Thoracic aorta (tissue), 2 donors: Measurements from ENCODE around the gene NRP1. TPM values are rescaled to one million over a fixed set of nuclear protein-coding genes. Genes with fewer than 3 reads are reported as not detected.
"Not testable (repeated sequence)": the region's sequence is repeated elsewhere in the genome, so short reads cannot be mapped to it uniquely, and the experiment has no call there.

Experiments
- ATAC-seq: fragments of 150-250 bp; one replicate; pipeline ENCODE4 v1.8.0; 2017; ENCODE audit warnings: low read depth; ENCODE audit not compliant: insufficient number of reproducible peaks, low FRiP score
- DNase-seq: peaks from one replicate; pipeline ENCODE4 v3.0.0-alpha.2; 2020; ENCODE audit warnings: low spot score
- H3K27ac ChIP-seq, 2 donors: fragments of 200-600 bp; sonication (generic); 1 replicate in 1 of 2; 2 replicates in 1 of 2; pipeline ENCODE4 v1.5.1; 2016; ENCODE audit warnings: mild to moderate bottlenecking in 2 of 2, moderate library complexity in 2 of 2
- H3K27me3 ChIP-seq: fragments of 200-600 bp; sonication (generic); replicated peaks from 2 replicates; pipeline ENCODE4 v1.6.0; 2016; ENCODE audit warnings: mild to moderate bottlenecking; ENCODE audit not compliant: insufficient read depth
- H3K36me3 ChIP-seq: fragments of 200-600 bp; sonication (generic); one replicate; pipeline ENCODE4 v1.5.1; 2016
- H3K4me1 ChIP-seq, 2 donors: fragments of 200-600 bp; sonication (generic); 1 replicate in 1 of 2; 2 replicates in 1 of 2; pipeline versions ENCODE4 v1.5.1 to v1.6.0; 2016; ENCODE audit warnings: low read depth in 2 of 2, mild to moderate bottlenecking in 1 of 2; ENCODE audit not compliant: control insufficient read depth in 1 of 2
- H3K4me3 ChIP-seq: fragments of 200-600 bp; sonication (generic); 2 replicates; pipeline ENCODE4 v1.5.1; 2016; ENCODE audit warnings: mild to moderate bottlenecking
- H3K9me3 ChIP-seq: fragments of 200-600 bp; sonication (generic); 2 replicates; pipeline ENCODE4 v1.5.1; 2016
- total RNA-seq, 2 donors: library from RNA; depleted of rRNA; stranded (reverse); fragments of >200 nt; gene quantifications; one replicate each; pipeline versions ENCODE4 v1.1.0 to v1.2.3, GENCODE V29; 2016
- TF ChIP-seq, protein P1 (sequence below): fragments of 200-600 bp; sonication (generic); IDR thresholded peaks from one replicate; pipeline ENCODE4 v1.5.1; 2019; ENCODE audit warnings: antibody characterized with exemption

The NRP1 gene
- total RNA-seq, 2 donors from 2014 or later = 66.9 to 117 TPM

DNA sequence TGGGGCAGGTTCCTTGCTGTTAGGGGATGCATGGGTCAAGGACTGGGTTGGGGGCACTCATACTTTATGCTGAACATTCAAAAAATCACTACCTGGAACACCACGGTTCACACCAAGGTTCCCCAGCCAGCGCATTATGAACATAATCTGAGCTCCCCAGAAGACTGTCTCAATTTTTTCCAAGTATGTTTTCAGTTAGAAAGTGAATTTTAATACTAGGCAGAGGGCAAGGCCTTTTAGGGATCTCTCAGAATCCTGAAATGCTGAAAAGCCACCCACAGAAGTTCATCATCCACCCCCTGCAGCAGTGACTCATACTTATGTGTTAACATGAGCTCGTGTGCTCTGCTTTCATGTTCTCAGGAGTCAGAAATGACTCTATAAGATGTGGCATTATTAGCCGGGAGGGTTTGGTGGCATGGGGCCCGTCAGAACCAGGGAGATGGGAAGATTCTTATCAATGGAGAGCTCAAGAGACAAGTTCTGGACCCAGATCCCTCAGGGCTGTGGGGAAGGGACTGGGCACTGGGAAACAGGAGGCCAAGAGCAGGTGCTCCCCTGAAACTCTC, 191.2 kb downstream of the NRP1 start:
- H3K4me3 ChIP-seq = no peak overlapping the region
- no peaks in the 10 kb centered on the region for H3K4me1 ChIP-seq
- ATAC-seq (no peak), DNase-seq (no peak)
- TF ChIP-seq, protein P1, sequence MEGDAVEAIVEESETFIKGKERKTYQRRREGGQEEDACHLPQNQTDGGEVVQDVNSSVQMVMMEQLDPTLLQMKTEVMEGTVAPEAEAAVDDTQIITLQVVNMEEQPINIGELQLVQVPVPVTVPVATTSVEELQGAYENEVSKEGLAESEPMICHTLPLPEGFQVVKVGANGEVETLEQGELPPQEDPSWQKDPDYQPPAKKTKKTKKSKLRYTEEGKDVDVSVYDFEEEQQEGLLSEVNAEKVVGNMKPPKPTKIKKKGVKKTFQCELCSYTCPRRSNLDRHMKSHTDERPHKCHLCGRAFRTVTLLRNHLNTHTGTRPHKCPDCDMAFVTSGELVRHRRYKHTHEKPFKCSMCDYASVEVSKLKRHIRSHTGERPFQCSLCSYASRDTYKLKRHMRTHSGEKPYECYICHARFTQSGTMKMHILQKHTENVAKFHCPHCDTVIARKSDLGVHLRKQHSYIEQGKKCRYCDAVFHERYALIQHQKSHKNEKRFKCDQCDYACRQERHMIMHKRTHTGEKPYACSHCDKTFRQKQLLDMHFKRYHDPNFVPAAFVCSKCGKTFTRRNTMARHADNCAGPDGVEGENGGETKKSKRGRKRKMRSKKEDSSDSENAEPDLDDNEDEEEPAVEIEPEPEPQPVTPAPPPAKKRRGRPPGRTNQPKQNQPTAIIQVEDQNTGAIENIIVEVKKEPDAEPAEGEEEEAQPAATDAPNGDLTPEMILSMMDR = no peak
- H3K27ac ChIP-seq = no peak overlapping the region
- H3K36me3 ChIP-seq = no peaks in the 10 kb centered on the region
- H3K9me3 ChIP-seq = no peaks in the 10 kb centered on the region
- H3K27me3 ChIP-seq = no peaks in the 10 kb centered on the region

DNA sequence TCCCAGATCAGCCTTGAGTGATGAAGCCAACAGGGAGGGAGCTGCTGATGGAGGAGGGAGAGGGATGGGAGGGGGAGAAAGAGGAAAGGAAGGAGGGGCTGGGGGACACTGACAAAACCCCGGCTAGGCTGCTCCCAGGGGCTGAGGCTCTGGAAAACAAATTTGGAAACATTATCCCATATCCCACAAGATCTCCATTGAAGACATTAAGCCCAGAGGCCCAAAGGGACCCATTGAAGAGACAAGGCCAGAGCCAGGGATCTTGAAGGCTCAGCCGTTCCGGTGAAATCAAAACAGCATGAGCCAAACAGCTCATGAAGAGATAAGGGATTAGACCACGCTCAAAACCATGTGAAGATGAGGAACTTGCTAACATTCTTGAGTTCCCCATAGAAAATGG, 192.2 kb downstream of the NRP1 start:
- Histone ChIP-seq H3K27ac (no peak overlapping the region), H3K27me3 (no peaks in the 10 kb centered on the region), H3K36me3 (no peaks in the 10 kb centered on the region), H3K4me1 (no peaks in the 10 kb centered on the region), H3K4me3 (no peak overlapping the region), H3K9me3 (no peaks in the 10 kb centered on the region)
- DNase-seq = no peak
- TF ChIP-seq, protein P1 = no peak
- no peak for ATAC-seq

DNA sequence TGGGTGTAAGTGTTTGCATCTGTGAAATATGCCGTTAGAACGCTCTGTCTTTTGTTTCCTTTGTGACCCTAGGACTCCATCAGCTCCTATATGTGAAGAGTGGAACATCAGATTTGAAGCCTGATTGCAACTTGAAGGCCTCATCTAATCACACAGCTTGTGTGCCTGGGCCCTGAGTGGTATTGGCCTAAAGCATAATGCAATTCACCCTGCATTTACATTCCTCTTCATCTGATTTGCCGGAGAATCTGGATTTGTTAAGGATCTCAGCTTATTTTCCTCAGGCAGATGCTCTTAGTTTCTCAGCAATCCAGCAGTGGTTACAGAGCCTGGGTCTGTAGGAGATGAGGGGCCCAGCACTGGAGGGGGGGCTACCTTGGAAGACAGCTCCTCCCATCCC, 193.2 kb downstream of the NRP1 start:
- Histone ChIP-seq H3K9me3 (no peaks in the 10 kb centered on the region), H3K27me3 (no peaks in the 10 kb centered on the region), H3K4me1 (no peaks in the 10 kb centered on the region), H3K27ac (no peak overlapping the region), H3K4me3 (no peak overlapping the region), H3K36me3 (no peaks in the 10 kb centered on the region)
- ATAC-seq (no peak), DNase-seq (no peak)
- TF ChIP-seq, protein P1 = no peak

DNA sequence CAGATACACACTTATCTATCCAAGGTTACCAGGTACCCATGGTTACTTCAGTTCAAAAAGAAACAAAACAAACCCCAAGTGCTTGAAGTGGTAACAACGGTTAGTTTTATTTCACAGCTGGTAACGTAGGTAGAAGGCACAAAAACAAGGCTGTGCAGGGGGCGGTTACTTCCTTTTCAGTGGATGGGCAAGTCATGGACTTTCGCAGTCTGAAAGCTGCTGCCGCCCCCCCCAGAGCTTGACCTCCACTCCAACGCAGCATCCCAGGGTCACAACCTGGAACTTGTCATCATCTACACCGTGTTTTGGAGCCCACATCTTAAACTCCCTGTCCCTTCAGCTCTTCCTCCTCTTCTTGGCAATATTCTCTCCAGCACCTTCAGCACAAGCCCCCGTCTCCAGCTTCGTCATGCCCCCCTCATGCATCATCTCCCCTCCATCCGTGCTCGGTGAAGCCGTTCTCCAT, 195.3 kb downstream of the NRP1 start:
- Histone ChIP-seq H3K27ac (no peak overlapping the region), H3K4me3 (no peak overlapping the region), H3K9me3 (no peaks in the 10 kb centered on the region), H3K27me3 (no peaks in the 10 kb centered on the region), H3K36me3 (no peaks in the 10 kb centered on the region), H3K4me1 (peaks cover 0 to 4% of the 10 kb centered on the region in 2 donors)
- DNase-seq (no peak), ATAC-seq (no peak)
- TF ChIP-seq, protein P1 = no peak

DNA sequence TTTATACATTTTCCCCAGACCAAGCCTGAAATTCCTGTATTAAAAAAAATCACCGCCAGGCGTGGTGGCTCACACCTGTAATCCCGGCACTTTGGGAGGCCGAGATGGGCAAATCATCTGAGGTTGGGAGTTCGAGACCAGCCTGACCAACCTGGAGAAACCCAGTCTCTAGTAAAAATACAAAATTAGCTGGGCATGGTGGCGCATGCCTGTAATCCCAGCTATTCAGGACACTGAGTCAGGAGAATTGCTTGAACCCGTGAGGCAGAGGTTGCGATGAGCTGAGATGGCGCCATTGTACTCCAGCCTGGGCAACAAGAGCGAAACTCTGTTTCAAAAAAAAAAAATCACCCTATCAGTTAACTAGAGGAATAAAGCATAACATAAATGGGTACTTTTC, 195.8 kb downstream of the NRP1 start:
- H3K9me3 ChIP-seq, H3K4me1 ChIP-seq, H3K36me3 ChIP-seq, DNase-seq, H3K4me3 ChIP-seq, ATAC-seq, H3K27me3 ChIP-seq, H3K27ac ChIP-seq: not testable (repeated sequence)
